Stimulated activated CD8-positive, alpha-beta memory T cell treated with anti-CD3 and anti-CD28 coated beads, Interleukin-15, amount 100 ng/mL, for 4 hours (primary cell): Measurements from ENCODE around the gene PDE2A.

Experiments used
- DNase-seq, 2 donors: peaks; one replicate each; pipeline ENCODE4 v3.0.0-alpha.2; 2020; ENCODE audit warnings: low read depth in 2 of 2

PDE2A gene

GRCh38 chr11:72544589-72544988, 129.6 kb downstream of the PDE2A start:
- no peak for DNase-seq

GRCh38 chr11:72543849-72544542, 130.2 kb downstream of the PDE2A start:
- no peak for DNase-seq

DNA sequence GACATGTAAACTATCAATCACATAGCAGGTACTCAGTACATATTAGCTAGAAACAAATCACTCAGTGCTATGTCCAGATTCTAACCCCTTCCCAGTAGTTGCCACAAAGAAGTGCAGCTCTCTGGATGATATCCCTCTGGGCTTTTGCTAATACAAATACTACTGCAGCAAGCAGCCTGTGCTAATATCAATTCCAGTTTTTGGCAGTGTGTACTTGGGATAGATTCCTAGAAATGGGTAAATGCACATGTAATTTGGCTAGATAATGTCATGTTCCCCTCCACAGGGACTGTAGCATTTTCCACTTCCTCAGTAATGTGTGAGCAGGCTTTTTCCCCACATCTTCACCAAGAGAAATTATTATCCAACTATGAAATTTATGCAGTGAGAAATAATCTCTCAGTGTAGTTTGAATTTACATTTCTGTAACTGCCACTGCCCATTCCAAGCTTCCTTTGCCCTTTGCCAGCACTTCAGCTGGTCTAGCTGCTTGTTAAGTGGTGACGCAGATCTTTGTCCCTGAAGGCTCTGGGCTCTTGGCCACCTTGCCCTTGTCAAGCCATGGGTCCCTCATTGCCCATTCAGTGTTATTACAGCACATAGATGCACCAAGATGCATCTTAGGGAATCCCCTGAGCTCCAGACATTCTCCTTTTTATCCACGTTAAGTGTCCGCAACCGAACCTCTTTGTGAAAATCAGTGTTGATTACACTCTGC, 132.8 kb downstream of the PDE2A start:
- no peak for DNase-seq

DNA sequence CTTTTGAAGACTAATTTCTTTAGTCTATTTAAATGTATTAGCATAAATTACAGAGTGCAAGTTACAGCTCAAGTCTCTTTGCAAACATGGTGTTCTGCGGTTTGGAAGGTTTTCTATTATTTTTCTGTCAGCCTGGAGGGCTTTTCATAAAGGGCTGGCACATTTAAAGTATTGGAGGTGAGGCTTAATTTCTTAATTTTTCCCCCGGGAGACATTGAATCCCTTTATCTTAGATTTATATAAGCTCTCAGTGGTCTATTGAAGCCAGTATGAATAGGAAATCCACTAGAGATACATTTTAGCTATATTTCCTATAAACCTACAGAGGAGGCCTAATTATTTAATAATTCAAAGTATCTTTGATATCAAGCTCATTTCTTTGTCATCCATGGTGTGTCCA, 137.2 kb downstream of the PDE2A start:
- no peak for DNase-seq

GRCh38 chr11:72535194-72535547, 139.1 kb downstream of the PDE2A start:
- no peak for DNase-seq

GRCh38 chr11:72534371-72535193, 139.6 kb downstream of the PDE2A start:
- DNase-seq, result no peak

DNA sequence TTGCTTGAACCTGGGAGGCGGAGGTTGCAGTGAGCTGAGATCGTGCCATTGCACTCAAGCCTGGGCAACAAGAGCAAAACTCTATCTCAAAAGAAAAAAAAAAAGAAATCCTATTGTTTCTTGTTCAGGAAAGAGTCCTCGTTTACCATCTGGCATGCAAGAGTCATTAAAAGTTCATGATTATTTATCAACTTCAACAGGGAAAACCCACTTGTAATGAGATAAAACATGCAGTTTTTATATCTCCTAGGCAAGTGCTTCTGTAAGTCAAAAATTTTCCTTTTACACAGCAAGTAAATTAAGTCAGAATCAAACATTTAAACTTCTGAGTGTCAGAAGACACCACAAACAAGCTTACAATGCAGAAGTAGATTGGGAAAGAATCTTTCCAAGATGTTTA, 145.2 kb downstream of the PDE2A start:
- DNase-seq, result no peak

DNA sequence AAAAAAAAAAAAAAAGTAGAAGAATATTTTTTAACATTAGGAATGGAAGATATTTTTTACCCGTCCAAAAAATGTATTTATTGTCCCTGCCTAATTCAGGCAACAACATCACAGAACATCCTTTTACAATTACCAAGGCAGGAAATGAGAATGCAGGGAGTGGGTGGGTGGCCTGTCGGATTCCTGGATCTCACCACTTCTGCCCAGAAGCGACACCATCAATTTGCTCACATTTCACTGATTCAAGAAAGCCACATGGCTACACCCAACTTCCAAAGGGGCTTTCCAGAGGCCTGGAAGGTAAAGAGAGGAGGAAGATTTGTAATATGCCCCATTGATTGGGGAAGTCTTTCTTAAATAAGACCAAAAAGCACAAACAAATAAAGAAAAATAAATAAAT, 146.1 kb downstream of the PDE2A start:
- DNase-seq, result no peak
